ENCODE measurements around the gene PRKAG2.

PRKAG2 gene

DNA sequence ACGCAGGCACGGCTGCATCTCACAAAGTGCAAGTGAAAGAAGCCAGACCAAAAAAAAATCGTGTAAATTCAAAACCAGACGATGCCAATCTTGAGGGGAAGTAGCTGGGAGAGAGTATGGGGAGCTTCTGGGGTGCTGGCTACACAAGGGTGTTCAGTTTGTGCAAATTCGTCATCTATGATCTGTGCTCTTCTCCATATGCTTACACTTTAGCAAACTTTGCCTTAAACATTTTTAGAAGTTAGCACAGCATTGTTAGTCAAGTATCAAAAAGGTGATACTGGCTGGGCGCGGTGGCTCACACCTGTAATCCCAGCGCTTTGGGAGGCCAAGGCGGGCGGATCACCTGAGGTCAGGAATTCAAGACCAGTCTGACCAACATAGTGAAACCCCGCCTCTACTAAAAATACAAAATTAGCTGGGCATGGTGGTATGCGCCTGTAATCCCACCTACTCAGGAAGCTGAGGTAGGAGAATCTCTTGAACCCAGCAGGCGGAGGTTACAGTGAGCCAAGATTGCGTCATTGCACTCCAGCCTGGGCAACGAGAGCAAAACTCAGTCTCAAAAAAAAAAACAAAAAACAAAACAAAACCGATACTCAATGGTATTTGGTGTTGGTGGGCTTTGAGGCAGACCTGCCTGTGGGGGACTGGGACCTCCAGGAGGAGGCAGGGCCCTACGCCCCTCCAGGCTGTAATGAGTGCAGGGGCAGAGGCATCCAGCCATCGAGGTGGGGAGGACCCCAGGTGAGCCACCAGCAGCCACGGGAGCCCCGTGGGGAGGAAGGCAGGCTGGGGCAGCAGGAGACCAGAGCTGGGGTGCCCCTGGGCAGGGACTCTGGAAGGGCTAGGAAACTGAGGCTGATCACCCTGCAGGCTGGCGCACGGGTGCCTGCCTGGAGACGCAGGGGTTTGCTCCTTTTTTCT is 150.0 kb downstream of the PRKAG2 start:
- DNase-seq (ENCODE audit: low read depth), result no peak

DNA sequence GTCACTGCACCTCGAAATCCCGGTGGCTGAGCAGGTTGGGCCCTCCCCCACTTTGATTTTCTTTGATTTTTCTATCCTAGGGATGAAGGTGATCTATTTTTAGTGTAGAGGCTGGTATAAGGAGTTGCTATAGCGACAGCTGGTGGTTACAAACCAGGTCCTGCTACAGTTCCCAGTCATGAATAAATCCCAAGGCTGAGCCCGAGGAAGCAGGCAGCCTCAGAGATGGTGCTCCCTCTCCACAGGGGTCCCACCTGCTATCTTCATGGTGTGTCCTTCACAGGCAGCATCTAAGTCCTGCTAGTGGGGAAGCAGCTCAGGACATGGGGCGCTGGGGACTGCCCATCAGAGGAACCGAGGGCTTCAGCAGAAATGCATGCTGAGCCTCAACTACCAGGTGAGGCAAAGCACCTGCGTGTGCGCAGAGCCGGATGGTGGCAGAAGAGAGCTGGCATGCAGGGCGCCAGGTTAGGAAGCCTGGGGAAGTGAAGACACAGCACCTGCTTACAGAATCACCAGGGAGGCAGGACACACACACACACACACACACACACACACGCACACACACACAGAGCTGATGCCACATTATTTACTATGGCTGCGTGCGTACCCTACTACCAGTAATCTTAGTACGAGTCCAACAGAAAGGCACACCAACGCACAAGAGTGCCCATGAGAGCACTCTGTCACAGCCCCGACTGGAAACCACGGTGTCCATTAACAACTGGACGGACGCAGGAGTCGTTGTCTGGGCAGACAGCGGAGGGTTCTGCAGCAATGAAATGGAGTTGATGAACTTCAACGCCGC is 150.9 kb downstream of the PRKAG2 start:
- DNase-seq (ENCODE audit: low read depth), result no peak

- no peak for DNase-seq (ENCODE audit: low read depth)
These were observed 151.9 kb downstream of the PRKAG2 start for GRCh38 chr7:151724920-151725584.

DNA sequence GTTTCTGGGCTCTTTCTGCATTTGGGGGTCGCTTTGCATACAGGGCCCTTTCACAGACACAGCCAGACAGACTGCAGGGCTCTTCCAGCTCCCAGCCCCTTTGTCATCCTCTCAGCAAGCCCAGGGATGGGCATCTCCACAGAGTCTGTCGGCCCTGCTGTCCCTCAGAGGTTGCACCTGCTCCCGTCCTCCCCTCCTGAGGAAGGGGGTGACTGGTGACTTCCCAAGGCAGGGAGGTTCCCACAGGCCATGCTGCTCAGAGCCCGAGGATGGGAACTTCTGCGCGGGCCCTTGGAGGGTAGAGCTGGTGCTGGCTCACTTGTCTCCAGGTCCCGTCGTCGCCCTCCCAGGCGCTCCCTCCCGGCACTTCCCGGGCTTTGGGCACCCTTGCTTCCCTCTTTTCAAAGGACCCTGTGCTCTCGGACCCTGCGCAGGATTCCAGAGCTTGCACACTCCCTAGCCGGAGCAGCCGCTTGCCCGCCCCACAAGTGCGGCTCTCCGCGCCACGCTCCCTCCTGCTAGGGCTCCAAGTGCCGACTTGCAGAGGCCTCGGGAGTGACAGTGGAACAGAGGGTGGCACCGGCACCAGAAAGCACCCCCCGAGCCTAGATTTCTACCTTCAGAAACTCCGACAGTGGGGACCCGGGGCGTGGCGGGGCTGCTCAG is 152.5 kb downstream of the PRKAG2 start:
- no peak for DNase-seq (ENCODE audit: low read depth)

DNA sequence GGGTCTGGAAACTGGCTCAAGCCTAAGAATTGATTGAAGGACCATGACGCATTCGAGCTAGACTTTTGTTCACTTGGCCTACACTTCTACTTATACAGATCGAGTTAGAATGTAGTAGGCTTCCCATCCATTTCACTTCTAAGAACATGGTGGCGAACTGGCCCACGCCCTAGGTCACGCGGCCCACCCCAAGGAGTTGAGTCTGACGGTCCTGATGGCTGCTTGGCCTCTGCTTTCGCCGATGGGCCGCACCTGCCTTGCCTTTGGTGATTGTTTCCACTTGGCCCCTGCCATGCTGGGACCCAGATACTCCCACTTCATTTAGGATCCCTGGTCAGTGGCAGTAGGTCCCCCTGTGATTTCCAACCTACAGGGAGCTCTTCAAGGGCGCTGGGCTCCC is 153.6 kb downstream of the PRKAG2 start:
- DNase-seq (ENCODE audit: low read depth), result no peak

DNA sequence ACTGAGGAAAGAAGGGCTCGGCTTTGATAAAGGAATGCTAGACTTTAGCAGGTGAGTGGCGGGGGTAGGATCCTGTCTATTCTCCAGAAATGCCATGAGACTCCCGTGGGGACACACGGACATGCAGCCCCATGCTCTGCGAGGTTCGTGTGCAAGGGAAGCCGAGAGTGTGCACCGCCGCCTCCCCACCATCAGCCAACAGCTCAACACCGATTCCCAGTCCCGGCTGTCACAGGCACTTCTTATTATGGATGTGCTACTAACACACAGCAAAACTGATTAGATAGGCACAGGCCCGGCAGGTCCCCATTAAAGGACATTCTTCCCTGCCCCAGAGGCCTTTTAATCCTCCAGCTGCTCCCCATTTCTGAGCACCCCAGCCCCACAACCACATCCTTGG is 154.4 kb downstream of the PRKAG2 start:
- no peak for DNase-seq (ENCODE audit: low read depth)

GRCh38 chr7:151721694-151722093 is 155.2 kb downstream of the PRKAG2 start:
- no peak for DNase-seq (ENCODE audit: low read depth)

- DNase-seq (ENCODE audit: low read depth), result no peak
These were observed 155.7 kb downstream of the PRKAG2 start for GRCh38 chr7:151721236-151721635.

DNA sequence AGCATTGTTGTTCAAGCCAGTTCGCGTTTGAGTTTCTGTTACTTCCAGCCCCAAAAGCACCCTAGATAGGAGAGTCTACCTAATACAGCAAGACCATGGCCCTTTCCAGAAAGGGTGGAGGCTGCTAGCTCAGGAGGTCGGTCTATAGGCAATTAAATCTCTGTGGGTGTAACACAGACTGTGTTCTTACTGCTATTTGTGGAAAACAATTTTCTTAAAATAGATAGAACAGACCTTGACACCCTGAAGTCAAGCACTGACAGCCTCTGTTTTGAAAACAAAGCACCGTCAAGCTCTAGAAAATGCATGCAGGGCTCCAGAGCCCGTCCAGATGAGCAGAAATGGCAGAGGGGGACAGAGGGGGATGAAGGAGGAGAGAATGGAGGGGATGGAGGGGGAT is 156.6 kb downstream of the PRKAG2 start:
- no peak for DNase-seq (ENCODE audit: low read depth)

DNA sequence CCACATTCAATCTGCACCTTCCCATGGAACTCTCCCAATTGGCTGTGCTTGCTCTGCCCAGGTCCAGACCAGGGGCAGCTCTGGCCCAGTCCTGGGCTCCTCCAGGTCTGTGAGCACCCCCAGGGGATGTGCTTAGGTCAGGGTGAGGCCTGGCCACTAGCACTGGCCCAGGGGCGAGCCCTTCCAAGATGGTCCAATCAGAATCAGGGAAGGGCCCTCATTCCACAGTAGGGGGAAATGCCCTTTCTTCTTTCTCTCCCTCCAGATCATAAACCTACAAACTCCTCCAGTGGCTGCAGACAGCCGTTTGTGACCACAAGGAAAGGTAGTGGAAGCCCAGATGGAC is 157.0 kb downstream of the PRKAG2 start:
- no peak for DNase-seq (ENCODE audit: low read depth)

DNA sequence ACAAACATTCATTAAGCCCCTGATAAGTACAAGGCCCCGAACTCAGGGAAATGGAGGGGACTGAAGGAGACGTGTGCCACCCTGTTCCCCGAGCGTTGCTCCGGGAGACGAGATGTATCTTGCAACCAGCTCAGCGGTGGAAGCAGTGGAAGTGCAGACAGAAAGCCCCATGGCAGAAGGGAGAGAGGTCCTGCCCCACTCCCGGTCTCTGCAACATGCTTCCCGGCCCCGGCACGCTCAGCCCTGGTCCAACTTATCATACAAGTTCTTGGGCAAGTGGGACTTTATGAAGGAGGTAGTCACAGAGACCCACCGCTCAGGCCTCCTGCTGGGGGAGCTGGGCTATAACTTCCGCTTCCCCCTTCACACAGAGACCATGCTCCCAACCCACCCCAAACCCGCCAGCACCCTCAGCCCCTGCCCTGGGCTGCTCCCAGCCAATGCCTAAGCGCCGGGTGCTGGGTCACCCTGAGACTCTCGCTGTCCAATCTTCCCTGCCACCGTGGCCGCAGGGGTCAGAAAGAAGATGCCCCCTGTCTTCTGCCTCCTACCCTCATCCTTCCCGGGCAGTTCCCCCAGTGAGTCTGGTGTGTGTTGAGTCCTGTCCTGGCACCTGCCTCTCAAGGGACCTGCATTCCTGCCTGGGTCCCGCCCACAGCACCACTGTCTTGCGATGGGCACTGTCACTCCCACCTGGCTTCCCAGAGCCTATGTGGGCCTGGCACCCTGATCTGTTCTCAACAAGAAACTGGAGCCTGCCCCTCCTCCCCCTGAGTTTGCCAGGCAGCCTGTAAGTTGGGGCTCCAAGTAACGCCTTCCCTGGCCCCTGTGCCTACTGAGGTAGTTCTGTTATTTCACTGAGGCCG is 157.7 kb downstream of the PRKAG2 start:
- DNase-seq (ENCODE audit: low read depth), result no peak

- no peak for DNase-seq (ENCODE audit: low read depth)
These were observed 159.0 kb downstream of the PRKAG2 start for GRCh38 chr7:151717918-151718317.

DNA sequence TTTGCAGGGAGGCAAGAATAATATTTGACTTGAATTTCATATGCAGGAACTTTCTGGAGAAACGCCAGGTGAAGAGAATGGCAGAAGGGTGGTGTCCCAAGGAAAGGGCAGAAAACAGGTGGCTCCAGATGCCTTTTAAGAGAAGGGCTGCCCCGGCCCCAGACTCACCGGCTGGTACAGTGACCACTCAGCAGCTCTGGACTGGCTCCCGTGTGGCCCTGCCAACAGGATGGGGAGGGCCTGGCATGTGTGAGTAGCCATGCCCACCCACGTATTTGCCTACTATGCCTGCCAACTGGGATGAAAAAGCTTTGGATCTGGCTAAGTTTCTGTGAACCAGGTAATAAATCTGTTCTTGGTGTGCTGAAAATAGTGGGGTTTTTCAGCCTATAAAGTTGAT is 159.5 kb downstream of the PRKAG2 start:
- DNase-seq (ENCODE audit: low read depth), result no peak

DNA sequence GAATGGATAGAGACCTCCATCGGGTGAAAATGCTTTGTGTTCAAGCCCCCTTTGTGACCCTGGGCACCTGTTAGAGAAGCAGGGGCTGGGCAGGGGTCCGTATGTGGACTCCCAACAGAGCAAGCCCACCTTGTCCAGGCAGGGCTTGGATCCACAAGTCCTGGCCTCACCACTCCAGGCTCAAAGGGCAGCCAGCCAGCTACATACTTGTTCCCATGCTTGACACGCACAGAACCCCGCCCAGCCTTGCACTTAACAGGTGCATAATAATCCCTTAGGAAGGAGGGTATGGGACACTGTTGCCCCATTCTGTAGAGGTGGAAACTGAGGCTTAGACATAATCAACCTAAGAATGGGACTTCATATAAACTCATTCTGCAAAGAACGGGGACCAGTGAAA is 160.6 kb downstream of the PRKAG2 start:
- DNase-seq (ENCODE audit: low read depth), result no peak

- DNase-seq (ENCODE audit: low read depth), result no peak
These were observed 161.1 kb downstream of the PRKAG2 start for GRCh38 chr7:151715666-151716315.

DNA sequence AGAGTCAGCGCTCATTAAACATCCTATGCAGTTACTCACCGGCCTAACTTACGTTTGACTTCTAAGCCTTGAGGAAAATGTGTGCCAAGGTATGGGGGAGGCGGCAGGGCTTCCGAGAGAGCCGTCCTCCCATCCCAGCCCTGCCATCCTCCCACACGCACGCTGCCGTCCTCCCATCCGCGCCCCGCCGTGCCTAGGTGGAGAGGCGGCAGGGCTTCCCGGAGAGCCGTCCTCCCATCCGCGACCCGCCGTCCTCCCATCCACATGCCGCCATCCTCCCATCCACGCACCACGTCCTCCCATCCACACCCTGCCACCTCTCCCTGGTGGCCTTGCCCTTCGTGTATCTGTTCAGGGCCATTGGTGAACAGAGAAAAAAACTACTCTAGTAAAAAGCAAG is 162.7 kb downstream of the PRKAG2 start:
- DNase-seq (ENCODE audit: low read depth), result no peak

- DNase-seq (ENCODE audit: low read depth), result no peak
These were observed 164.1 kb downstream of the PRKAG2 start for GRCh38 chr7:151712810-151713125.

GRCh38 chr7:151711906-151712809 is 164.8 kb downstream of the PRKAG2 start:
- DNase-seq (ENCODE audit: low read depth), result no peak

GRCh38 chr7:151711435-151711872 is 165.5 kb downstream of the PRKAG2 start:
- DNase-seq (ENCODE audit: low read depth), result no peak

Measured in GM04504 (cell line).